GM19238 (cell line): ENCODE data around the gene TMEM82.

Experiments
- DNase-seq: peaks from one replicate; pipeline ENCODE4 v3.0.0; 2011; ENCODE audit warnings: low spot score; ENCODE audit not compliant: insufficient read length

TMEM82 gene

GRCh38 chr1:15719381-15720120 lies 22.7 kb upstream of the TMEM82 start:
- DNase-seq: no peak

GRCh38 chr1:15720861-15721260 lies 21.4 kb upstream of the TMEM82 start:
- no peak for DNase-seq

- DNase-seq: no peak
Observed at GRCh38 chr1:15722411-15722810, 19.9 kb upstream of the TMEM82 start.

GRCh38 chr1:15722836-15723532 lies 19.3 kb upstream of the TMEM82 start:
- no peak for DNase-seq

GRCh38 chr1:15723631-15724246 lies 18.6 kb upstream of the TMEM82 start:
- DNase-seq: no peak

GRCh38 chr1:15724949-15725880 lies 17.1 kb upstream of the TMEM82 start:
- no peak for DNase-seq

- no peak for DNase-seq
Observed at GRCh38 chr1:15726508-15726907, 15.8 kb upstream of the TMEM82 start.

GRCh38 chr1:15727021-15727420 lies 15.3 kb upstream of the TMEM82 start:
- no peak for DNase-seq

GRCh38 chr1:15727424-15727823 lies 14.9 kb upstream of the TMEM82 start:
- no peak for DNase-seq

GRCh38 chr1:15727866-15728534 lies 14.3 kb upstream of the TMEM82 start:
- DNase-seq: no peak

GRCh38 chr1:15728937-15729657 lies 13.2 kb upstream of the TMEM82 start:
- no peak for DNase-seq

GRCh38 chr1:15730423-15730822 lies 11.9 kb upstream of the TMEM82 start:
- no peak for DNase-seq

GRCh38 chr1:15730936-15731335 lies 11.4 kb upstream of the TMEM82 start:
- DNase-seq: no peak

- DNase-seq: no peak
Observed at GRCh38 chr1:15731735-15732685, 10.3 kb upstream of the TMEM82 start.

GRCh38 chr1:15732686-15733081 lies 9.6 kb upstream of the TMEM82 start:
- no peak for DNase-seq

- no peak for DNase-seq
Observed at GRCh38 chr1:15733218-15733725, 9.0 kb upstream of the TMEM82 start.

GRCh38 chr1:15733726-15734226 lies 8.5 kb upstream of the TMEM82 start:
- DNase-seq: no peak

- no peak for DNase-seq
Observed at GRCh38 chr1:15734296-15734695, 8.0 kb upstream of the TMEM82 start.

- no peak for DNase-seq
Observed at GRCh38 chr1:15734901-15735300, 7.4 kb upstream of the TMEM82 start.
